ENCODE data around the gene PPM1G. TPM values are rescaled to one million over a fixed set of nuclear protein-coding genes. Genes with fewer than 3 reads are reported as not detected.
"Not testable (repeated sequence)": the region's sequence is repeated elsewhere in the genome, so short reads cannot be mapped to it uniquely, and the experiment has no call there.

The PPM1G gene
- polyA plus RNA-seq, 1 donor = 66.4 TPM

GRCh38 chr2:27441958-27442919 is 32.8 kb upstream of the PPM1G start, which contains the start of gene KRTCAP3:
Gene KRTCAP3, plus strand, starts transcription at chr2:27442381. Its CDS starts 32 bp downstream, at chr2:27442413.
- Histone ChIP-seq H3K4me3 (ENCODE audit: low read length) (peak within 1 kb of the TSS; percentile 56), H3K4me1 (ENCODE audit: control insufficient read depth, insufficient read depth, low read length) (peaks cover 23% of the 10 kb centered on the region), H3K9me3 (ENCODE audit: control insufficient read depth, low read depth, low read length) (no peaks in the 10 kb centered on the region), H3K27me3 (ENCODE audit: control insufficient read depth, insufficient read depth, low read length) (no peaks in the 10 kb centered on the region), H3K27ac (ENCODE audit: low read length) (peak within 1 kb of the TSS; percentile 63), H3K36me3 (ENCODE audit: control insufficient read depth, insufficient read depth, low read length) (peaks cover 40% of the 10 kb centered on the region)
- WGBS (ENCODE audit: insufficient coverage, low lambda C conversion rate) = no CpG with 5 or more reads among the region's 80 CpGs
- peak; percentile 64 to 85 for DNase-seq

GRCh38 chr2:27441226-27441926 is 32.0 kb upstream of the PPM1G start:
- no peak for DNase-seq
- Histone ChIP-seq H3K4me1 (ENCODE audit: control insufficient read depth, insufficient read depth, low read length) (peaks cover 22% of the 10 kb centered on the region), H3K36me3 (ENCODE audit: control insufficient read depth, insufficient read depth, low read length) (peaks cover 49% of the 10 kb centered on the region), H3K27ac (ENCODE audit: low read length) (no peak overlapping the region), H3K4me3 (ENCODE audit: low read length) (no peak overlapping the region), H3K27me3 (ENCODE audit: control insufficient read depth, insufficient read depth, low read length) (no peaks in the 10 kb centered on the region), H3K9me3 (ENCODE audit: control insufficient read depth, low read depth, low read length) (no peaks in the 10 kb centered on the region)
- 80% methylated on average over 2 of the region's 10 CpGs for WGBS (ENCODE audit: insufficient coverage, low lambda C conversion rate)

- H3K36me3 ChIP-seq (ENCODE audit: control insufficient read depth, insufficient read depth, low read length) = peaks cover 67% of the 10 kb centered on the region
- DNase-seq = no peak
- no peak overlapping the region for H3K4me3 ChIP-seq (ENCODE audit: low read length)
- no peaks in the 10 kb centered on the region for H3K9me3 ChIP-seq (ENCODE audit: control insufficient read depth, low read depth, low read length)
- WGBS (ENCODE audit: insufficient coverage, low lambda C conversion rate) = no CpG with 5 or more reads among the region's 6 CpGs
- no peaks in the 10 kb centered on the region for H3K27me3 ChIP-seq (ENCODE audit: control insufficient read depth, insufficient read depth, low read length)
- H3K4me1 ChIP-seq (ENCODE audit: control insufficient read depth, insufficient read depth, low read length) = no peaks in the 10 kb centered on the region
- no peak overlapping the region for H3K27ac ChIP-seq (ENCODE audit: low read length)
Measured at GRCh38 chr2:27435628-27436027, 26.2 kb upstream of the PPM1G start.

GRCh38 chr2:27431395-27431794 is 22.0 kb upstream of the PPM1G start:
- no peaks in the 10 kb centered on the region for H3K27me3 ChIP-seq (ENCODE audit: control insufficient read depth, insufficient read depth, low read length)
- H3K4me1 ChIP-seq (ENCODE audit: control insufficient read depth, insufficient read depth, low read length) = no peaks in the 10 kb centered on the region
- no peak overlapping the region for H3K27ac ChIP-seq (ENCODE audit: low read length)
- no peak for DNase-seq
- H3K4me3 ChIP-seq (ENCODE audit: low read length) = no peak overlapping the region
- no peaks in the 10 kb centered on the region for H3K9me3 ChIP-seq (ENCODE audit: control insufficient read depth, low read depth, low read length)
- peaks cover 35% of the 10 kb centered on the region for H3K36me3 ChIP-seq (ENCODE audit: control insufficient read depth, insufficient read depth, low read length)

DNA sequence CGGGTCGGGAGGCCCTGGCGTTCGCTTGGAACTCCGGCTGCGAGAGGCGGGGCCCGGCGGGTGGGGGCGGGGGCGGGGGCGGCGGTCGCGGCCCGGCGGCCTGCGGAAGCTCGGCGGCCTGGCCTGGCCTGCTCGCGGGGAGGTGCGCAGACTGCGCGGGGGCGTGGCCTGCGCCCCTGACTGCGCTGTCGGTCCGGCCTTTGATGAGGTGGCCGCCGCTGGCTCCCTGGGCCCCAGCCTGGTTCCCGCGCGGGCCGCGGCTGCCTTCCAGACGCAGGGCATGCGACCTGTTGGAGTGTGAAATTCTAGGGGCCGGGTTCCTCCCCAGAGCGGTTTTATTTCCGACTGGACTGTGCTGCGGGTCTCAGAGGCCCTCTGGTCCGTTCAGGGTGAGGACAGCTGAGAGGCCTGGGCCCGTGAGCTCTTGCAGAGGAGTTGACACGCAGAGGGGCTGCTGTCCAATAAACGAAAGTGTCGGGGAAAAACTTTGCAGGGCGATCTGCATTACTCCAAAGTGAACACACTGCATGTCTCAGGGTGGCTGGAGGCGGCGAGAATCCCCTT is 19.7 kb upstream of the PPM1G start:
- peak; percentile 88 to 93 for DNase-seq
- WGBS (ENCODE audit: insufficient coverage, low lambda C conversion rate) = no CpG with 5 or more reads among the region's 51 CpGs
- H3K9me3 ChIP-seq (ENCODE audit: control insufficient read depth, low read depth, low read length) = no peaks in the 10 kb centered on the region
- H3K4me3 ChIP-seq (ENCODE audit: low read length) = peak overlapping the region; percentile 90
- peaks cover 11% of the 10 kb centered on the region for H3K36me3 ChIP-seq (ENCODE audit: control insufficient read depth, insufficient read depth, low read length)
- H3K27ac ChIP-seq (ENCODE audit: low read length) = peak overlapping the region; percentile 99
- peaks cover 5% of the 10 kb centered on the region for H3K4me1 ChIP-seq (ENCODE audit: control insufficient read depth, insufficient read depth, low read length)
- H3K27me3 ChIP-seq (ENCODE audit: control insufficient read depth, insufficient read depth, low read length) = no peaks in the 10 kb centered on the region

- DNase-seq = peak; percentile 92 to 96
- Histone ChIP-seq H3K4me3 (ENCODE audit: low read length) (peak within 1 kb of the TSS; percentile 90), H3K4me1 (ENCODE audit: control insufficient read depth, insufficient read depth, low read length) (peaks cover 5% of the 10 kb centered on the region), H3K36me3 (ENCODE audit: control insufficient read depth, insufficient read depth, low read length) (peaks cover 5% of the 10 kb centered on the region), H3K9me3 (ENCODE audit: control insufficient read depth, low read depth, low read length) (no peaks in the 10 kb centered on the region), H3K27ac (ENCODE audit: low read length) (peak within 1 kb of the TSS; percentile 99), H3K27me3 (ENCODE audit: control insufficient read depth, insufficient read depth, low read length) (no peaks in the 10 kb centered on the region)
- no CpG with 5 or more reads among the region's 75 CpGs for WGBS (ENCODE audit: insufficient coverage, low lambda C conversion rate)
Measured at GRCh38 chr2:27428213-27428977, 19.0 kb upstream of the PPM1G start, which contains the start of gene NRBP1. Gene NRBP1, plus strand, starts transcription at chr2:27428631. Its CDS starts 4,643 bp downstream, at chr2:27433274.

GRCh38 chr2:27427863-27428212 is 18.4 kb upstream of the PPM1G start:
- no peak for DNase-seq
- WGBS (ENCODE audit: insufficient coverage, low lambda C conversion rate) = 7% methylated on average over 3 of the region's 7 CpGs
- H3K27me3 ChIP-seq (ENCODE audit: control insufficient read depth, insufficient read depth, low read length) = no peaks in the 10 kb centered on the region

GRCh38 chr2:27425039-27425438 is 15.6 kb upstream of the PPM1G start:
- H3K9me3 ChIP-seq (ENCODE audit: control insufficient read depth, low read depth, low read length); H3K36me3 ChIP-seq (ENCODE audit: control insufficient read depth, insufficient read depth, low read length); H3K4me1 ChIP-seq (ENCODE audit: control insufficient read depth, insufficient read depth, low read length); H3K4me3 ChIP-seq (ENCODE audit: low read length); H3K27ac ChIP-seq (ENCODE audit: low read length); DNase-seq; H3K27me3 ChIP-seq (ENCODE audit: control insufficient read depth, insufficient read depth, low read length): not testable (repeated sequence)
- no CpG with 5 or more reads among the region's 10 CpGs for WGBS (ENCODE audit: insufficient coverage, low lambda C conversion rate)

More at GRCh38 chr2:27427863-27428212, 18.4 kb upstream of the PPM1G start:
- peak overlapping the region; percentile 99 for H3K27ac ChIP-seq (ENCODE audit: low read length)
- H3K9me3 ChIP-seq (ENCODE audit: control insufficient read depth, low read depth, low read length) = no peaks in the 10 kb centered on the region
- H3K4me3 ChIP-seq (ENCODE audit: low read length) = peak overlapping the region; percentile 90
- H3K4me1 ChIP-seq (ENCODE audit: control insufficient read depth, insufficient read depth, low read length) = peaks cover 5% of the 10 kb centered on the region
- H3K36me3 ChIP-seq (ENCODE audit: control insufficient read depth, insufficient read depth, low read length) = no peaks in the 10 kb centered on the region

GRCh38 chr2:27422958-27423357 is 13.6 kb upstream of the PPM1G start:
- Histone ChIP-seq H3K36me3 (ENCODE audit: control insufficient read depth, insufficient read depth, low read length) (no peaks in the 10 kb centered on the region), H3K4me1 (ENCODE audit: control insufficient read depth, insufficient read depth, low read length) (peaks cover 5% of the 10 kb centered on the region), H3K9me3 (ENCODE audit: control insufficient read depth, low read depth, low read length) (no peaks in the 10 kb centered on the region), H3K27ac (ENCODE audit: low read length) (no peak overlapping the region), H3K4me3 (ENCODE audit: low read length) (no peak overlapping the region), H3K27me3 (ENCODE audit: control insufficient read depth, insufficient read depth, low read length) (no peaks in the 10 kb centered on the region)
- no peak for DNase-seq
- 100% methylated on average over 1 of the region's 3 CpGs for WGBS (ENCODE audit: insufficient coverage, low lambda C conversion rate)

All from large intestine (tissue), 3 donors.